A549 (cell line): ENCODE measurements around the gene TACC3. TPM values are rescaled to one million over a fixed set of nuclear protein-coding genes. Genes with fewer than 3 reads are reported as not detected.

Experiments
- ATAC-seq, 2 experiments: fragments of 200-7000 bp in 1 of 2; fragments of >200 bp in 1 of 2; cut with Nextera tagmentation in 1 of 2; cut with Tn5 transposase in 1 of 2; 3 replicates each; pipeline versions ENCODE4 v1.8.0 to v1.9.1; 2018 to 2020; ENCODE audit warnings: mild to moderate bottlenecking in 1 of 2, moderate library complexity in 1 of 2
- CTCF ChIA-PET: fragments of 300-600 bp; sonication (Branson Sonifier 250); formaldehyde crosslinking; extraction: SDS; loops from one replicate; lab custom pipeline; 2021; ENCODE audit warnings: antibody characterized with exemption, inconsistent platforms; lab: Yijun Ruan, JAX
- POLR2A ChIA-PET: fragments of 350-600 bp; formaldehyde crosslinking; extraction: SDS; loops from one replicate; lab custom pipeline; 2021; ENCODE audit warnings: antibody characterized with exemption, inconsistent platforms; lab: Yijun Ruan, JAX
- DNase-seq, 2 experiments: peaks; one replicate each; pipeline versions ENCODE4 v3.0.0 to v3.0.0-alpha.2; 2011 to 2016; ENCODE audit warnings: low read depth in 1 of 2, low spot score in 1 of 2
- FAIRE-seq: peaks from 2 replicates; lab custom pipeline; 2011; peaks lifted over from hg19 to GRCh38; lab: Jason Lieb, UNC
- H3K27ac ChIP-seq, 2 experiments: fragments of >200 bp; sonication (Bioruptor Twin); formaldehyde crosslinking; 3 replicates each; pipeline ENCODE4 v1.5.1; 2016 to 2017
- H3K4me1 ChIP-seq: fragments of >200 bp; sonication (Bioruptor Twin); formaldehyde crosslinking; 3 replicates; pipeline ENCODE4 v1.6.1; 2016
- H3K4me2 ChIP-seq: fragments of >200 bp; sonication (Bioruptor Twin); formaldehyde crosslinking; 3 replicates; pipeline ENCODE4 v1.6.1; 2016
- H3K4me3 ChIP-seq: fragments of >200 bp; sonication (Bioruptor Twin); formaldehyde crosslinking; 3 replicates; pipeline ENCODE4 v1.5.1; 2016
- H3K9me3 ChIP-seq: fragments of >200 bp; sonication (Bioruptor Twin); formaldehyde crosslinking; 3 replicates; pipeline ENCODE4 v1.6.1; 2016
- CHD4 ChIP-seq: fragments of 200-600 bp; sonication (generic); IDR thresholded peaks from 2 replicates; pipeline ENCODE4 v1.6.1; 2016; ENCODE audit warnings: antibody characterized with exemption, mild to moderate bottlenecking, borderline replicate concordance
- EHMT2 ChIP-seq: fragments of 200-600 bp; sonication (generic); IDR thresholded peaks from 2 replicates; pipeline ENCODE4 v1.6.1; 2016; ENCODE audit warnings: antibody characterized with exemption, low read depth, mild to moderate bottlenecking, moderate library complexity
- ESRRA ChIP-seq: fragments of 150-350 bp; IDR thresholded peaks from 2 replicates; pipeline ENCODE4 v1.6.1; 2014; ENCODE audit warnings: mild to moderate bottlenecking, low read length, borderline replicate concordance
- FOSL2 ChIP-seq, 2 experiments: fragments of 450-650 bp in 1 of 2; fragments of >200 bp in 1 of 2; sonication (Bioruptor Twin) in 1 of 2; formaldehyde crosslinking; IDR thresholded peaks; 2 replicates each; pipeline versions ENCODE4 v1.5.0 to v1.6.1; 2016 to 2020; ENCODE audit warnings: mild to moderate bottlenecking in 1 of 2, moderate library complexity in 1 of 2
- GATA3 ChIP-seq: IDR thresholded peaks from 2 replicates; pipeline ENCODE4 v1.6.1; 2012; ENCODE audit warnings: borderline replicate concordance
- HEYL ChIP-seq: fragments of 250-450 bp; sonication (Bioruptor Pico); IDR thresholded peaks from 2 replicates; pipeline ENCODE4 v1.8.0; 2021; ENCODE audit warnings: mild to moderate bottlenecking, moderate library complexity
- HOXA7 ChIP-seq: fragments of 250-450 bp; sonication (Bioruptor Pico); IDR thresholded peaks from 2 replicates; pipeline ENCODE4 v1.5.0; 2020; ENCODE audit warnings: mild to moderate bottlenecking, moderate library complexity
- JUN ChIP-seq, 2 experiments: fragments of >200 bp; sonication (Bioruptor Twin); formaldehyde crosslinking; IDR thresholded peaks; 2 replicates in 1 of 2; 3 replicates in 1 of 2; pipeline ENCODE4 v1.6.1; 2016 to 2017
- JUNB ChIP-seq: fragments of >200 bp; sonication (Bioruptor Twin); formaldehyde crosslinking; IDR thresholded peaks from 2 replicates; pipeline ENCODE4 v1.6.1; 2016
- MAZ ChIP-seq: fragments of 150-350 bp; IDR thresholded peaks from 2 replicates; pipeline ENCODE4 v1.6.1; 2014; ENCODE audit warnings: antibody characterized with exemption, low read depth, low read length, borderline replicate concordance
- MYC ChIP-seq: IDR thresholded peaks from 2 replicates; pipeline ENCODE4 v1.6.1; 2012; ENCODE audit warnings: mild to moderate bottlenecking, inconsistent platforms, low read length, improper control_type of control experiment, borderline replicate concordance
- NFE2L2 ChIP-seq: fragments of 150-350 bp; conservative IDR thresholded peaks from 2 replicates; pipeline ENCODE4 v1.6.1; 2014; ENCODE audit warnings: low read length
- PHF8 ChIP-seq: fragments of 200-600 bp; sonication (generic); IDR thresholded peaks from 2 replicates; pipeline ENCODE4 v1.6.1; 2016; ENCODE audit warnings: low read depth, mild to moderate bottlenecking, antibody characterized with exemption, moderate library complexity, borderline replicate concordance
- POLR2AphosphoS2 ChIP-seq: conservative IDR thresholded peaks from 2 replicates; pipeline ENCODE4 v1.6.1; 2012; ENCODE audit warnings: low read length, improper control_type of control experiment, inconsistent platforms
- RFX5 ChIP-seq: fragments of 450-650 bp; IDR thresholded peaks from 2 replicates; pipeline ENCODE4 v1.7.1; 2014; ENCODE audit warnings: antibody characterized with exemption, mild to moderate bottlenecking, moderate library complexity
- RNF2 ChIP-seq: fragments of 200-600 bp; sonication (generic); IDR thresholded peaks from 2 replicates; pipeline ENCODE4 v1.6.1; 2016; ENCODE audit warnings: low read depth, mild to moderate bottlenecking, antibody characterized with exemption, moderate library complexity, borderline replicate concordance
- TFCP2L1 ChIP-seq: fragments of 250-450 bp; sonication (Bioruptor Pico); IDR thresholded peaks from 2 replicates; pipeline ENCODE4 v1.5.0; 2021; ENCODE audit warnings: mild to moderate bottlenecking
- ZC3H11A ChIP-seq: fragments of 450-650 bp; IDR thresholded peaks from 2 replicates; pipeline ENCODE4 v1.6.1; 2014; ENCODE audit warnings: antibody characterized with exemption, mild to moderate bottlenecking
- ZSCAN20 ChIP-seq: fragments of 250-450 bp; sonication (Bioruptor Pico); IDR thresholded peaks from 2 replicates; pipeline ENCODE4 v1.8.0; 2022; ENCODE audit warnings: mild to moderate bottlenecking, moderate library complexity
- WGBS: methylation state at CpG from one replicate; pipeline ENCODE4 v1.1.6; 2017; ENCODE audit errors: missing lambda C conversion rate; 5-methylcytosine and 5-hydroxymethylcytosine counted together
- polyA plus RNA-seq, 4 experiments: library from polyadenylated mRNA; depleted of rRNA in 3 of 4; stranded (reverse); fragments of >200 nt; fragmentation: RNase III in 1 of 4; extraction: RNeasy Plus Mini Kit Qiagen cat#74134 plus additional on column Dnase treatment in 1 of 4; gene quantifications; 2 replicates in 3 of 4; 3 replicates in 1 of 4; pipeline ENCODE4 v1.2.3, GENCODE V29; 2011 to 2017
- TF ChIP-seq, protein P1 (sequence below): fragments of 250-450 bp; sonication (Bioruptor Pico); IDR thresholded peaks from 2 replicates; pipeline ENCODE4 v1.5.0; 2020; ENCODE audit warnings: low read depth, mild to moderate bottlenecking, moderate library complexity
- TF ChIP-seq, protein P2 (sequence below): IDR thresholded peaks from 2 replicates; pipeline ENCODE4 v1.6.1; 2012
- TF ChIP-seq, protein P3 (sequence below): IDR thresholded peaks from 2 replicates; pipeline ENCODE4 v1.6.1; 2012; ENCODE audit warnings: low read depth, borderline replicate concordance

TACC3 gene
- polyA plus RNA-seq, 2 of the 4 experiments (the other 2 are of a cell fraction), result 25.9 to 70.6 TPM

DNA sequence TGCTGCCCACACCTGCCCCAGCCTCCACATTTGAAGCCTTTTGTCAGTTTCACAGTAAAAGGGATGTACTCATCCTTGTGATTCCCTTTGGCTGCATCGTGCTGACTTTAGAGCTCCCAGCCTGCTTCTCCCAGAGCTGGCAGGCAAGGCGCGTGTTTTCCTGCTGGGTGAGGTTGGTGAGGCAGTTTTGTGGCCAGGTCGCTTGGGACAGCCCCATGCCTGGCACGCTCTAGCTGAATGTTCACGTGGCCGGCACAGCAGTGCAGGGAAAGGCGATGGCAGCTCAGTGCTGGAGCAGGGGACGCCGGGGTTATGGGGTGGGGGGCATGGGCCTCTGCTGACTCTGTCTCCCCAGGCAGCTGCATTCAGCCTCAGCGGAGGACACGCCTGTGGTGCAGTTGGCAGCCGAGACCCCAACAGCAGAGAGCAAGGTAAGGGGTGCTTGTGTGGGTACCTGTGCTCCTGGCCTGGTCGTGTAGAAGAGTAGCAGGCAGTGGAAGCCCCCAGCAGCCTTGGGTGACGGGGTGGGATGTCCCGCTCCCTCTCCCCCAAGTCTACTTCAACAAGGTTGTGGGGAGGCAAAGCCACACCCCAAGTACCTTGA, 9.3 kb downstream of the TACC3 start:
- Histone ChIP-seq H3K9me3 (no peaks in the 10 kb centered on the region), H3K4me1 (peaks cover 39% of the 10 kb centered on the region), H3K4me3 (no peak overlapping the region), H3K27ac (no peak overlapping the region), H3K4me2 (no peak overlapping the region; the same call in 2 of the 3 replicates)
- ChIA-PET CTCF (interaction anchor here (0.9 to 7.4 kb wide), 18 partner anchors 8 to 376 kb away, joined by 3 to 108 read pairs (median 6); partner anchors contain the start of genes FGFR3, SLBP, TACC3 and TMEM129), POLR2A (interaction anchor here (0.6 kb wide), 1 partner anchor 29 kb away, joined by 3 read pairs; no protein-coding TSS in a partner anchor)
- no peak for TF ChIP-seq HEYL
- no peak for TF ChIP-seq RNF2
- TF ChIP-seq PHF8, result no peak
- TF ChIP-seq EHMT2, result no peak
- TF ChIP-seq JUNB, result no peak
- no peak for TF ChIP-seq NFE2L2
- TF ChIP-seq JUN (IDR thresholded peaks at IDR 0.05), result no peak
- DNase-seq (no peak), FAIRE-seq (no peak), ATAC-seq (no peak)
- WGBS, result 85% methylated on average over 10 of the region's 16 CpGs

DNA sequence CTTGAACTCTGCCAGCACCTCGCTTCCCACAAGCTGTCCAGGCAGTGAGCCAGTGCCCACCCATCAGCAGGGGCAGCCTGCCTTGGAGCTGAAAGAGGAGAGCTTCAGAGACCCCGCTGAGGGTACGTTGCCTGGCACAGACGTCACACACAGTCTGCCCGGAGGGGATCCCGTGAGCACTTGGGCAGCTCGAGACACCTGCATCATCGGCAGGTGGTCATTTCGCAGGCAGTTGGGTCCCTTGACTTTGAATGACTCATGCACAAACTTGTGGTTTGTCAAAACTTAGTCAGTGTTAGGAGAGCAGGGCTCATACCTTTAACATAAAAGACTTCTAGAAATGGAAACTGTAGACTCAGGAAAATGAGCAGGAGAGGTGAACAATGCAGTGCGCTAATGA, 9.9 kb downstream of the TACC3 start:
- ATAC-seq, result no peak

DNA sequence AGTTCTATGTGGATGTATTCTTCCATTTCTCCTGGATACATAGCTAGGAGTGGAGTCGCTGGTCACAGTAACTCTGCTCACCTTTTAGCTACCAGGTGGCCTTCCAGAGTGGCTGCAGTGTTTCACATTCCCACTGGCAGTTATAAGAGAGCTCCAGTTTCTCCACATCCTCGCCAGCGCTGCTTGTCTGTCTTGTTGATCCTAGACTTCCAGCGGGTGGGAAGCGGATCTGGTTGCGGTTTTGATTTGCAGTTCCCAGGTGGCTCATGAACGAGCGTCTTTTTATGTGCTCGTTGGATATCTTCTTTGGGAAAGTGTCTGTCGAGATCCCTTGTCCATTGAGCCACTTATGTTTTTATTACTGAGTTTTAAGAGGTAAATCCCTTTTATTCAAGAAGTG, 11.6 kb downstream of the TACC3 start:
- H3K9me3 ChIP-seq, result peaks cover 6% of the 10 kb centered on the region; the same call in 2 of the 3 replicates
- no peak overlapping the region for H3K27ac ChIP-seq
- no peak for FAIRE-seq
- TF ChIP-seq MAZ (no peak), ESRRA (no peak), CHD4 (no peak), RFX5 (no peak), EHMT2 (no peak), ZC3H11A (no peak), GATA3 (no peak), MYC (no peak), TFCP2L1 (no peak), POLR2AphosphoS2 (no peak)
- TF ChIP-seq, protein P1, sequence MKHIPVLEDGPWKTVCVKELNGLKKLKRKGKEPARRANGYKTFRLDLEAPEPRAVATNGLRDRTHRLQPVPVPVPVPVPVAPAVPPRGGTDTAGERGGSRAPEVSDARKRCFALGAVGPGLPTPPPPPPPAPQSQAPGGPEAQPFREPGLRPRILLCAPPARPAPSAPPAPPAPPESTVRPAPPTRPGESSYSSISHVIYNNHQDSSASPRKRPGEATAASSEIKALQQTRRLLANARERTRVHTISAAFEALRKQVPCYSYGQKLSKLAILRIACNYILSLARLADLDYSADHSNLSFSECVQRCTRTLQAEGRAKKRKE (CRISPR knock-in tag), result no peak
- TF ChIP-seq, protein P2, sequence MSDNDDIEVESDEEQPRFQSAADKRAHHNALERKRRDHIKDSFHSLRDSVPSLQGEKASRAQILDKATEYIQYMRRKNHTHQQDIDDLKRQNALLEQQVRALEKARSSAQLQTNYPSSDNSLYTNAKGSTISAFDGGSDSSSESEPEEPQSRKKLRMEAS, result no peak
- TF ChIP-seq, all 56 proteins: peak for 0
- H3K4me3 ChIP-seq, result no peak overlapping the region
- DNase-seq (no peak), ATAC-seq (no peak)
- no peak overlapping the region for H3K4me2 ChIP-seq
- peaks cover 18% of the 10 kb centered on the region for H3K4me1 ChIP-seq
- CTCF ChIA-PET, result interaction anchor here (1.2 to 2.2 kb wide), 3 partner anchors 15 to 76 kb away, joined by 3 to 8 read pairs (median 4); no protein-coding TSS in a partner anchor
- 96% methylated on average over 10 of the region's 10 CpGs for WGBS
- POLR2A ChIA-PET, result no interaction called here

More for the DNA sequence above, 9.9 kb downstream of the TACC3 start:
- no peak for TF ChIP-seq FOSL2 (IDR thresholded peaks at IDR 0.05)
- TF ChIP-seq FOSL2 (CRISPR knock-in tag; IDR thresholded peaks at IDR 0.05), result 0 out of 2 replicates have a peak, but pooled peaks have one; percentile 13
- no peak for TF ChIP-seq ZSCAN20
- TF ChIP-seq HOXA7, result no peak
- TF ChIP-seq, protein P3, sequence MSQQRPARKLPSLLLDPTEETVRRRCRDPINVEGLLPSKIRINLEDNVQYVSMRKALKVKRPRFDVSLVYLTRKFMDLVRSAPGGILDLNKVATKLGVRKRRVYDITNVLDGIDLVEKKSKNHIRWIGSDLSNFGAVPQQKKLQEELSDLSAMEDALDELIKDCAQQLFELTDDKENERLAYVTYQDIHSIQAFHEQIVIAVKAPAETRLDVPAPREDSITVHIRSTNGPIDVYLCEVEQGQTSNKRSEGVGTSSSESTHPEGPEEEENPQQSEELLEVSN, result no peak
- H3K4me2 ChIP-seq, result no peak overlapping the region
- H3K4me1 ChIP-seq, result peaks cover 35% of the 10 kb centered on the region
- ChIA-PET POLR2A (no interaction called here), CTCF (interaction anchor here (1.2 to 7.4 kb wide), 8 partner anchors 8 to 79 kb away, joined by 3 to 108 read pairs (median 8); partner anchors contain the start of genes TACC3 and TMEM129)
- H3K27ac ChIP-seq, result no peak overlapping the region
- H3K4me3 ChIP-seq, result no peak overlapping the region
- H3K9me3 ChIP-seq, result no peaks in the 10 kb centered on the region
- 91% methylated on average over 9 of the region's 10 CpGs for WGBS
- FAIRE-seq (no peak), DNase-seq (no peak)
